8988T (cell line): Measurements from ENCODE around the gene RASSF7.

Experiments used
- DNase-seq: peaks from one replicate; pipeline ENCODE4 v3.0.0; 2011

Gene RASSF7

DNA sequence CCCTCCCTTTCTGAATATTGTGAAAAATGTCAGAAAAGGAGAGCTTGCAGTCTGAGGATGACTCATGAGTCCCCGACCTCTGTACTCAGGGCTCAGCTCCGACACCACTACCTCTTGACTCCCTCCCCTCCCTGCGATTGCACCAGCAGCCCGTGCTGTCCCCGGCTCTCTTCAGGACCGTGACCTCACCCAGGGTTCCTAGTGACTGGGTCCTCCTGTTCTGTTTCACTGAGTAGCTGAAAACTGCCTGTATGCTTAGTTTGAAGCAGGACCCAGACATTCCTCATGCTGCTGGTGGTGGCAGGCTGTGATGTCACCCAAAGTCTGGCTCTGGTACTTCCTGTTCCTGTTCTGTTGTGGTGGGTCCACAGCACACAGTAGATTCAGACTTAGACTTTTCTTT is 27.2 kb downstream of the RASSF7 start:
- no peak for DNase-seq

DNA sequence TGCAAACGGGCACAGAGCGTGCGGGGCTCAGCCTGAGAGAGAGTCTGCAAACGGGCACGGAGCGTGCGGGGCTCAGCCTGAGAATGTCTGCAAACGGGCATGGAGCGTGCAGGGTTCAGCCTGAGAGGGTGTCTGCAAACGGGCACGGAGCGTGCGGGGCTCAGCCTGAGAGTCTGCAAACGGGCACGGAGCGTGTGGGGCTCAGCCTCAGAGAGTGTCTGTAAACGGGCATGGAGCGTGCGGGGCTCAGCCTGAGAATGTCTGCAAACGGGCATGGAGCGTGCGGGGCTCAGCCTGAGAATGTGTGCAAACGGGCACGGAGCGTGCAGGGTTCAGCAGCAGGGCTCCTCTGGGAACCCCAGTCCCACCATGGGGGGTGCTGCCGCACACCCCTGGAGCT is 29.0 kb downstream of the RASSF7 start:
- no peak for DNase-seq

DNA sequence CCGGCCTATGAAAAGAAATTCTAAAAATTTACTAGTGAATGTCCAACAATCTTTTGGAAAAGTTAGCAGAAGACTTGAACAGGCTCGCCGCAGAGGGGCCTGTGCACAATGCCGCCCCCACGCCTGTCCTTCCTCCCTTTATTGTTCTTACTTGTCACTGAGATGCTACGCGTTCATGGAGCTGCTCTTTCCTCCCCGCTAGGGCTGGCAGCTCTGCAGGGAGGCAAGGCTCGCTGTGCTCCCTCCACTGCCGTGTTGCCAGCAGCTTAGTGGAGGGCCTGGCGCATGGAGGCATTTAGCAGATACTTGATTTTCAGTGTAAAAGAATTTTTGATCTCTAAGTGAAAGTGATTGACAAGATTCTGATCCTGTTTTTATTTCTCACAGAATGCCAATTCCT is 30.2 kb downstream of the RASSF7 start:
- no peak for DNase-seq

DNA sequence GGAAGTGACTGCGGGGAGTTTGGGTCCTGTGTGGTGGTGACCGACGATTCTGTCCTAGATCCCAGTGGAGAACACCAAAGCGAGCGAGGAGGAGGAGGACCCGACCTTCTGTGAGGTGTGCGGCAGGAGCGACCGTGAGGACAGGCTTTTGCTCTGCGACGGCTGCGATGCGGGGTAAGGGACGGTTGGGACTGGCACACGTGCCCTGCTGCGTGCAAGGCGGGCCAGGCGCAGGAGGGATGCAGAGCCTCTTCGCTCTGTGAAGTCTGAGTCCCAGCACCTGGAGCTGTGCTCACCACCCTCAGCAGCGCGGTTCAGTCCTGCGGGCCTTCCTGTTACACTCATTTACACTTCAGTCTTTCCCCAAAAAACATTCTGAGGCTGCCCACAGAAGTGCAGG is 31.7 kb downstream of the RASSF7 start:
- no peak for DNase-seq

DNA sequence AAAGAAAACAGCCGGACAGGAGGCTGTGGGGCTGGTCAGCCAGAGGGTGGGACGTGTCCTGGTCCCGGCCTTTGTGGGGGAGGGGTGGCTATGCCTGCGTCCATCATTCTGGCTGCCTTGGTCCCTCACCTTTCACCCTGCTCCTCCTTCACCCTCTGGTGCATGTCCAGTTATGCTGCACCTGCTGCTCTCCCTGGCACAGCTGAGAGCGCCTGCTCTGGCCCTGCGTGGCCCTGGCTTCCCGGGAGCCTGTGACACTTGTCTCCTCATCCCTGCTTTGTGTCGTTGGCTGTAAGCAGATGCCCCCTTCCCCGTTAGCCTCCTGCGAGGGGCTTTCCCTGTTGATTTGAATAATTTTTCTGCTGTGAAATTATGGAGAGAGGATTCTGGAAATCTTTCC is 32.1 kb downstream of the RASSF7 start:
- no peak for DNase-seq

DNA sequence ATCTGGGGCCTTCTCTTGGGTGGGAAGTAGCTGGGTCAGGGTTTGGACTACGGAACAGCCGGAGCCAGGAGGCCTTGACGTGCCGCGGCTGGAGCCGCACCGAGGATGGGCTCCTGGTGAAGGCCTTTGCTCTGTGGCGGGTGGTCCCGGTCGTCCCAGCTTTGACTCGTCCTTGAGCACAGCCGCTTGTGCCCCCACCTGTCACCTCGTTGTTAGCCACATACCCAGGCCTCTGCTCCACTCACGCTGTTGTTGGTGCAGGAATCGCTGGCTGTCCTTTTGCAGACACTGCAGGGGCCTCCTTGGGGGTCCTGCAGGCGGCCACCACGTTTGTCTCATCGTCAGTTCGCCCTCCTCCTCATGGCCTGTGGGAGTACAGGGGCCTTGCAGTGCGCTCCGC is 32.6 kb downstream of the RASSF7 start:
- DNase-seq: no peak

DNA sequence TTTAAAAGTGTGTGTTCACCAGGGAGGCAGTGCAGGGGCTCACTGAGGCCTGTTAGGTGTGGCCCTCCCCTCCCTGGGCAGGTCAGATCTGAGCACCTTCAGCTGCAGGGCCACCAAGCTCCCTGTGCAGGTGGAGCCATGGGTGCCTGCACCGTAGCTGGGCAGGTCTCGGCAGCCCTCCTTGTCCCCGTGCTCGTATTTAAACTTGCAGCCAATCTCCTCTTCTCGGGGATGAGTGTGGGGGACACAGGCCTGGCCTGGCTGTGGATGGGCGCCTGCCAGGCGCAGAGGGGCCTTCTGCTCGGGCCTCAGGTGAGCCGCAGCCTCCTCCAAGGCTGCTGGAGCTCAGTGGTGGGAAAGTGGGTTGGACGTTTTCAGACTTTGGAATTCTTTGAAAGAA is 34.6 kb downstream of the RASSF7 start:
- DNase-seq: no peak

DNA sequence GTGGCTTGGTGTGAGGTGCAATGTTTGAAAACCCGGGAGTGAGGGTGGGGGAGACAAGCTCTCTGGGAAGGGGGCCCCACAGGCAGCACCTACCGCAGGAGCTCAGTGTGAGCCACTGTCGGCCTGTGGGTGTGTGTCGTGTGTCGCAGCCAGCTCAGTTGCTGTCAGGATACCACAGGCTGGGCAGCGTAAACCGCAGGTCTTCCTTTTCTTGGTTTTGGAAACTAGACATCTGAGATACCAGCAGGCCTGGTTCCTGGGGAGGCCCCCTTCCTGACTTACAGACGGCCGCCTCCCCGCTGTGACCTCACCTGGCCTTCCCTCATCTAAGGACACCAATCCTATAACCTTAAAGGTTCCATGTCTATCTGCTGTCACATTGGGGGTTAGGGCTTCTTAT is 35.6 kb downstream of the RASSF7 start:
- DNase-seq: no peak

DNA sequence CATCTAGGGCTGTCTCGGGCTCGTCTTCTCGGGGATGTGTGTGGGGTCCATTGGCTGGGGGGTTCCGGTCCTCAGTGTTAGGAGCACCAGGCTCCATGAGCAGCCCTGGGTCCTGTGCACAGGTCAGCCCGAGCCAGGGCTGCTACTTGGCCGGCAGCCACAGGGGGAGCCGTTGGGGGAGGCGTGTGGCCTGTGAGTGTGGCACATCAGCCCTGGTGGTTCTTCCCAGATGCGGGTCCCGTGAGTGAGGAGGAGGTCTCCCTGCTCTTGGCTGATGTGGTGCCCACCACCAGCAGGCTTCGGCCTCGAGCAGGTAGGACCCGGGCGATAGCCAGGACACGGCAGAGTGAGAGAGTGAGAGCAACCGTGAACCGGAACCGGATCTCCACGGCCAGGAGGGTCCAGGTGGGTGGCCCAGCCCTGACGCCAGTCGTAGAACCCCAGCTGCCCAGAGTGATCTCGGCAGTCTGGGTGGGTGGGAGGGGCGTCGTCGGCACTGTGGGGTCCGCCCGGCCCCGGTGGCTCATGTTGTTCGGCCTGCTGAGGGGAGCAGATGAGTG is 36.5 kb downstream of the RASSF7 start:
- DNase-seq: peak; percentile 82

DNA sequence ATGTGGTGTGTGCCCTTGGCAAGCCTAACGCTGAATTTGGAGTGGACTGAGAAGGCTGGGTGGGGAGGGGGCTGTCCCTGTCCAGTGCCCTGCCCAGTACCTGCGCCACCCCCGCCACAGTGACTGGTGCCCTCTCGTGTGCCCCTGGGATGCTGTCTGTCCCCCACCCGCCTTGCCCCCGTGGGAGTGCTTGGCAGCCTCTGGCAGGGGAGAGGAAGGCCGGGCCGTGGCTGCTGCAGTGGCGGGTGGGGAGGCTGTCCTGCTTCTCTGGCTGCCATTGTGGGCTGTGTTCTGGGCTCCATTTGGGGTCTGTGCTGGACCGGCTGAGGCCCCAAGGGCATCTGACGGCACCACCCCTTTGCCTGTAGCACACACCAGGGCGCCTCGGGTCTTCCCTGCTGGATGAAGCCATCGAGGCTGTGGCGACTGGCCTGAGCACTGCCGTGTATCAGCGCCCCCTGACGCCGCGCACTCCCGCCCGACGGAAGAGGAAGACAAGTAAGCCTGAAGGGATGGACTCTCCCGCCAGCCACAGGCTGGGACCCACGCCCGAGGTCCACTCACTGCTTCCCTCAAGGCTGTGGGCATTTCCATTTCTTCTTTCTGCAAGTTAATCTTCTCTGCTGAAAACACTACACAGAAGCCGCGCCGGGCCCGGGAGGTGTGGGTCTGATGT is 37.4 kb downstream of the RASSF7 start:
- no peak for DNase-seq

DNA sequence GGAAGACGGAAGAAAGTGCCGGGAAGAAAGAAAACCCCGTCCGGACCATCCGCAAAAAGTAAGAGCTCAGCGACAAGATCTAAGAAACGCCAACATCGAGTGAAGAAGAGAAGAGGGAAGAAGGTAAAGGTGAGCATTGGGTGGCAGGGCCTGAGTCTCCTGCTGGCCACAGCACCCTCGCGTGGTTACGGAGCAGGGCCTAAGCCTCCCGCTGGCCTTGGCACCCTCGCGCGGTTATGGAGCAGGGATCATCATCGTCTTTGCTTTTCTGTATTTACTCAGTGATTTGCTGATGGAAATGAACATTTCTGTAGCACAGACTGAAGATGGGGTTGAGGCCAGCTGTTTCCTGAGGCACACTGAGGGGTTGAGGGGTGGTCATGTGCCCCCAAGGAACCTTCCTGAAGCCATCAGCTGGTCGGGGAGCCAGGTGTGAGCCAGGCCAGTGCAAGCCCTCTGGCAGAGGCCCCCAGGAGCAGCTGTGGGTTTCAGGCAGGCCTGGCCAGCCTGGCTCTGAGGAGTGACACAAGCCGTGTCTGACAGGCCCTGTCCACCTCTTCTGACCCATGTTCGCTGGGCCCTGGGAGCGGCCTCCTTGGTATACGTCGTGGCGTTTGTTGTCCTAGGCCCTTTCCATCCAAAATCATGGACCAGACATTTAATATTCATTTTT is 40.9 kb downstream of the RASSF7 start:
- no peak for DNase-seq

DNA sequence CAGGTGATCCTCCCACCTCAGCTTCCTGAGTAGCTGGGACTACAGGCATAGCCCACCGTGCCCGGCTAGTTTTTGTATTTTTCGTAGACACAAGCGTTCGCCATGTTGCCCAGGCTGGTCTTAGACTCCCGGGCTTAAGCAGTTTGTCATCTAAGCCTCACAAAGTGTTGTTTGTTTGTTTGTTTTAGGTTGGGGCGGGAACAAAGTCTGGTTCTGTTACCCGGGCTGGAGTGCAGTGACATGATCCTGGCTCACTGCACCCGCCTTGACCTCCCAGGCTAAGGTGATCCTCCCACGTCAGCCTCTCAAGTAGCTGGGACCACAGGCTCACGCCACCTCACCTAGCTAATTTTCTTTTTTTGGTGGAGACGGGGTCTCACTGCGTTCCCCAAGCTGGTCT is 42.4 kb downstream of the RASSF7 start:
- no peak for DNase-seq

DNA sequence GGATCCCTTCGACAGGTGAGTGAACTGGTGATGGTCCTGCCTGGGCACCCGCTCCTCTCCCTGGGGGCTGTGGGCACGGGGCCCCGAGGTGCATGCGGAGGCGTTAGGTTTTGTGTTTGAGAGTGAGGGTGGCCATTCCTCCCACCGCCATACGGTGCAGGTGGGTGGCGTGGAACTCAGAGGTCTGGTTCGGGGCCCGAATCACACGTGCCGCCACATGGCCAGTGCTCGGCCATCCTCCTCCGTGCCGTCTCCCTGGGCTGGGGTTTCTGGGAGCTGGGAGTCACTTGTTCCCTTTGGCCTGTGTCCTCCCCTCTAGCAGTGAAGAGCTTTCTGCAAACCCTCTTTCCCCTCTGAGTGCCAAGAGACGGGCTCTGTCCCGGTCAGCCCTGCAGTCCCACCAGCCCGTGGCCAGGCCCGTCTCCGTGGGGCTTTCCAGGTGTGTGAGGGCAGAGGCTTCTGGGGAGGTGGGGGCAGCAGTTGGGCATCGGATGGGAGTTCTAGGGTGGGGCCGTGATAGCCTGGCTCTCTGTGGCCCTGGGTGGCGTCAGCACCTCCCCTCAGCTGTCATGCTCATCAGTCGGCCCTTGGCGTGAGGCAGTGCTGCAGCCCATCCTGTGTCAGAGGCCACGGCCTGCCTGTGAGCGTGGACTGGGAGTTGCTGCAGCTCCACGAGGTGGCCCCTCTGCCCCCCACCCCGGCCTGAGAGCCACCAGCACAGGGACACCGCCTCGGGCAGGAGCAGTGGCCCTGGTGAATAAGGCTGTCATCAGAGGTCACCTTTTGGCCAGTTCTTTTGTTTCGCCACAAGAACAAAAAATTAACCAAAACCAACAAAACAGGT is 44.7 kb downstream of the RASSF7 start:
- no peak for DNase-seq

DNA sequence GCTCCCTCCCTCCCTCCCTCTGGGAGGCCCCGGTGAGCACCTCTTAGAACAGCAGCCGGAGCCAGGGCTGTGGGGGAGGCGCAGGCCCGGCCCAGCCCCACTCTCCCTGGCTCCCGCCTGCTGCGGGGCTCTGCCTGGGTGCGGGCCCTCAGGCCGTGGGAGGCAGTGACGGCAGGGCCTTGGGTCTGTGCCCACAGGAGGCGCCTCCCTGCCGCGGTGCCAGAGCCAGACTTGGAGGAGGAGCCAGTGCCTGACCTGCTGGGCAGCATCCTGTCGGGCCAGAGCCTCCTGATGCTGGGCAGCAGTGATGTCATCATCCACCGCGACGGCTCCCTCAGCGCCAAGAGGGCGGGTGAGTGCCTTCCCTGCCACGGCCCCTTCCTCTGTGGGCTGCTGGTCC is 45.5 kb downstream of the RASSF7 start:
- no peak for DNase-seq

DNA sequence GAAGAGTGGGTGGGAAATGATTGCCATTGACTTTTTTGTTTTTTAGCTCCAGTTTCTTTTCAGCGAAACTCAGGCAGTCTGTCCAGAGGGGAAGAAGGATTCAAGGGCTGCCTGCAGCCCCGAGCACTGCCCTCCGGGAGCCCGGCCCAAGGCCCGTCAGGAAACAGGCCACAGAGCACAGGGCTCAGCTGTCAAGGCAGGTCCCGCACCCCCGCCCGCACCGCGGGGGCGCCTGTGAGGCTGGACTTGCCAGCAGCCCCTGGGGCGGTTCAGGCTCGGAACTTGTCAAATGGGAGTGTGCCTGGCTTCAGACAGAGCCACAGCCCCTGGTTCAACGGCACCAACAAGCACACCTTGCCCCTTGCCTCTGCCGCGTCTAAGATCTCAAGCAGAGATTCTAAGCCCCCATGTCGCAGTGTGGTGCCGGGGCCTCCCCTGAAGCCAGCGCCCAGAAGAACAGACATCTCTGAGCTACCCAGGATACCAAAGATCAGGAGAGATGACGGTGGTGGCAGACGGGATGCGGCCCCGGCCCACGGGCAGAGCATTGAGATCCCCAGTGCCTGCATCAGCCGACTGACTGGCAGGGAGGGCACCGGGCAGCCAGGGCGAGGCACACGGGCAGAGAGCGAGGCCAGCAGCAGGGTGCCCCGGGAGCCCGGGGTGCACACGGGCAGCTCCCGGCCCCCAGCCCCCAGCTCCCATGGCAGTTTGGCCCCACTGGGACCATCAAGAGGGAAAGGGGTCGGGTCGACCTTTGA is 46.4 kb downstream of the RASSF7 start:
- no peak for DNase-seq

DNA sequence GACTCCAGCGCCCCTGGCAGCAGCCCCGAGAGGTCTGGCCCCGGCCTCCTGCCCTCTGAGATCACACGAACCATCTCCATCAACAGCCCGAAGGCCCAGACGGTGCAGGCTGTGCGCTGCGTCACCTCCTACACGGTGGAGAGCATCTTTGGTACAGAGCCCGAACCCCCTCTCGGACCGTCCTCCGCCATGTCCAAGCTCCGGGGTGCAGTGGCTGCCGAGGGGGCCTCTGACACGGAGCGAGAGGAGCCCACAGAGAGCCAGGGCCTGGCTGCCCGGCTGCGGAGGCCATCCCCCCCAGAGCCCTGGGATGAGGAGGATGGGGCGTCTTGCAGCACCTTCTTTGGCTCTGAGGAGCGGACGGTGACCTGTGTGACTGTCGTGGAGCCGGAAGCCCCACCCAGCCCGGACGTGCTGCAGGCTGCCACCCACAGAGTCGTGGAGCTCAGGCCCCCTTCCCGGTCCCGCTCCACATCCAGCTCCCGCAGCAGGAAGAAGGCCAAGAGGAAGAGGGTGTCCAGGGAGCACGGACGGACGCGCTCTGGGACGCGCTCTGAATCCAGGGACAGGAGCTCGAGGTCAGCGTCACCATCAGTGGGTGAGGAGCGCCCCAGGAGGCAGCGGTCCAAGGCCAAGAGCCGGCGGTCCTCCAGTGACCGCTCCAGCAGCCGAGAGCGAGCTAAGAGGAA is 47.3 kb downstream of the RASSF7 start:
- no peak for DNase-seq

DNA sequence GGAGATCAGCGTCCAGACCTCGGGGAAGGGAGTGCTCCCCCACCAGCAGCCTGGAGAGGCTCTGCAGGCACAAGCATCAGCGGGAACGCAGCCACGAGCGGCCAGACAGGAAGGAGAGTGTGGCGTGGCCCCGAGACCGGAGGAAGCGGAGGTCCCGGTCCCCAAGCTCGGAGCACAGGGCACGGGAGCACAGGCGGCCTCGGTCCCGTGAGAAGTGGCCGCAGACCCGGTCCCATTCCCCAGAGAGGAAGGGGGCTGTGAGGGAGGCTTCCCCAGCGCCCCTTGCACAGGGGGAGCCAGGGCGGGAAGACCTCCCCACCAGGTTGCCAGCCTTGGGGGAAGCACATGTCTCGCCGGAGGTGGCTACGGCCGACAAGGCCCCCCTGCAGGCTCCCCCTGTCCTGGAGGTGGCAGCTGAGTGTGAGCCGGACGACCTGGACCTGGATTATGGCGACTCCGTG is 48.1 kb downstream of the RASSF7 start:
- DNase-seq: no peak

DNA sequence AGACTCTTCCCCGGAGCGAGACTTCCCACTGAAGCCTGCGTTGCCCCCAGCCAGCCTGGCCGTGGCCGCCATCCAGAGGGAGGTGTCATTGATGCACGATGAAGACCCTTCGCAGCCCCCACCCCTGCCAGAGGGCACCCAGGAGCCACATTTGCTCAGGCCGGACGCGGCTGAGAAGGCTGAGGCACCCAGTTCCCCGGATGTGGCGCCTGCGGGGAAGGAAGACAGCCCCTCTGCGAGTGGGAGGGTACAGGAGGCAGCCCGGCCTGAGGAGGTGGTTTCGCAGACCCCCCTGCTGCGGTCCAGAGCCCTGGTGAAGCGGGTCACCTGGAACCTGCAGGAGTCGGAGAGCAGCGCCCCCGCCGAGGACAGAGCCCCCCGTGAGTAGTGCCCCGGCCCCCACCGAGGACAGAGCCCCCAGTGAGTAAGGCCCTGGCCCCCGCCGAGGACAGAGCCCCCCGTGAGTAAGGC is 48.6 kb downstream of the RASSF7 start:
- DNase-seq: no peak

DNA sequence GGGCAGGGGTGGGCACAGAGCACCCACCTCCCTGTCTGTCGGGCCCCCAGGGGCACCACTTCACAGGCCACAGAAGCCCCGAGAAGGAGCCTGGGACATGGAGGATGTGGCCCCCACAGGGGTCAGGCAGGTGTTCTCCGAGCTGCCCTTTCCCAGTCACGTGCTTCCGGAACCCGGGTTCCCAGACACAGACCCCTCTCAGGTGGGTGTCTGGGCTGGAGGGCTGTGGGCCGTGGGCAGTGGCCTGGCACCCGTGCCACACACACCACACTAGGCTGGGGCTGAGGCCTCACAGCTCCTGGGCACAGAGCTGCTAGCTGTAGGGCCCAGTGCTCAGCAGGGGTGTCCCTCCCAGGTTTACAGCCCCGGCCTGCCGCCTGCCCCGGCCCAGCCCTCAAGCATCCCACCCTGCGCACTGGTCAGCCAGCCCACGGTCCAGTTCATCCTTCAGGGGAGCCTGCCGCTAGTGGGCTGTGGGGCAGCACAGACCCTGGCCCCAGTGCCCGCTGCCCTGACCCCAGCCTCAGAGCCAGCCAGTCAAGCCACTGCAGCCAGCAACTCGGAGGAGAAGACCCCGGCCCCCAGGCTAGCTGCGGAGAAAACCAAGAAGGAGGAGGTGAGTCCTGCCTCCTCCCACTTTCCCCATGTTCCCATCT is 49.5 kb downstream of the RASSF7 start:
- no peak for DNase-seq

DNA sequence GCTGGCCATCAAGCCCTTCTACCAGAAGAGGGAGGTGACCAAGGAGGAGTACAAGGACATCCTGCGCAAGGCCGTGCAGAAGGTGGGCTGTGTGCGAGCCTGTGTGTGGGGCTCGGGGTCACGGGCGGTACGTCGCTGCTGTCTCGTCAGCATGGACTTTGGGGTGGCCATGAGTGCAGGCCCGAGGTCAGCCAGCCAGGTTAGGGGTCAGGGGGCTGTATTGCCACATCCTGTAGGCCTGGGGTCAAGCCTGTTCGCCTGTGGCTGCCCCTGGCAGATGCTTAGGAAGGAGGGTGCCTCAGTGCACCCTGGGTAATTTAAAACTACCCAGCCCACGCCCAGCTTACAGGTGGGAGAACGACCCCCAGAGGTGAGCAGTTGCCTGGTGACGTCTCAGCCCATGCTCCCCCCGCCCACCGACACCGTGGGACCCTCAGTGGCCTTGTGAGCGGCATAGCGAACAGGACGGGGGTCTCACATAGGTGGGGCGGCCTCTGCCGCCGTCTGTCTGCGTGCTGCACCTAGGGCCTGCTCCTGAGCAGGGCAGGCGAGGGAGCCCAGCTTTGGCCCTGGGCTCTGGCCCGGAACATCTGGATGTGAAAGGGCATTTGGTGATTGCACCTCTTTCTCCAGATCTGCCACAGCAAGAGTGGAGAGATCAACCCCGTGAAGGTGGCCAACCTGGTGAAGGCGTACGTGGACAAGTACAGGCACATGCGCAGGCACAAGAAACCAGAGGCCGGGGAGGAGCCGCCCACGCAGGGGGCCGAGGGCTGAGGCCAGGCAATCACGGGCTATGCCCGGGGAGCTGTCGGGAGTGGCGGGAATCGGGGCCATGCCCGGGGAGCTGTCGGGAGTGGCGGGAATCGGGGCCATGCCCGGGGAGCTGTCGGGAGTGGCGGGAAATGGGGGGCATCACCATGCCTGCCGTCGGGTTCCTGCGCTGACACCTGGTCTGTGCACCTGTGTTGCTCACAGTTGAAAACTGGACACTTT is 50.5 kb downstream of the RASSF7 start:
- no peak for DNase-seq
